ENCODE data around the gene FLAD1. TPM values are rescaled to one million over a fixed set of nuclear protein-coding genes. Genes with fewer than 3 reads are reported as not detected.

FLAD1 gene
- total RNA-seq, 2 donors from 2014 or later = 28.2 to 46.1 TPM

DNA sequence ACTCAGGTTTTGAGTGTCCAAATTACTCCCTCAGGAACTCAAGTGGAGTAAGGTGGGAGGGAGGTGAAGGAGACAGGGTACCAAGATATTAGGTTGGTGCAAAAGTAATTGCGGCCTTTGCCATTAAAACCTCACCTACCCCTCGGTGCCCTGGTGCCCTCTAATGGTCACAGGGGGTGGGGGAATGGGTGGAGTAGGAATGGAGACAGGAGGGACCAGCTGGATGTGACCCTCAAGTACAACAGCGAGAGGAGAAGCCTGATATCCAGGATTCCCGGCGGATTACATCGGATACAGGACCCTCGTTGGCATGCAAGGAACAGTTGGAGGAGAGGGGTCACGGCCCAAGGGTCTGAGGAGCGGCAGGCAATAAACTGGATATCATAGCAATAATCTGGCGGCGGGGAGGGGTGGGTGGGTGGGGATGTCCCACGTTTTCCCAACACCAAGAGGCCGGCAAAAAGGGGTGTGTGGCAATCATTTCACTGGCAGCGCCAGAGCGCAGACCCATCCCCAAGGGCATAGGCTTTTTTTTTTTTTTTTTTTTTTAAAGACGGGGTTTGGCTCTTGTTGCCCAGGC is 15.1 kb downstream of the FLAD1 start:
- peak overlapping the region in 1 of 2 donors; percentile 46 for H3K9ac ChIP-seq (ENCODE audit: low read depth in 2 of 2, low read length in 2 of 2)
- intact Hi-C loops (cut with DNase I) = no loop called here
- TF ChIP-seq, protein P1, sequence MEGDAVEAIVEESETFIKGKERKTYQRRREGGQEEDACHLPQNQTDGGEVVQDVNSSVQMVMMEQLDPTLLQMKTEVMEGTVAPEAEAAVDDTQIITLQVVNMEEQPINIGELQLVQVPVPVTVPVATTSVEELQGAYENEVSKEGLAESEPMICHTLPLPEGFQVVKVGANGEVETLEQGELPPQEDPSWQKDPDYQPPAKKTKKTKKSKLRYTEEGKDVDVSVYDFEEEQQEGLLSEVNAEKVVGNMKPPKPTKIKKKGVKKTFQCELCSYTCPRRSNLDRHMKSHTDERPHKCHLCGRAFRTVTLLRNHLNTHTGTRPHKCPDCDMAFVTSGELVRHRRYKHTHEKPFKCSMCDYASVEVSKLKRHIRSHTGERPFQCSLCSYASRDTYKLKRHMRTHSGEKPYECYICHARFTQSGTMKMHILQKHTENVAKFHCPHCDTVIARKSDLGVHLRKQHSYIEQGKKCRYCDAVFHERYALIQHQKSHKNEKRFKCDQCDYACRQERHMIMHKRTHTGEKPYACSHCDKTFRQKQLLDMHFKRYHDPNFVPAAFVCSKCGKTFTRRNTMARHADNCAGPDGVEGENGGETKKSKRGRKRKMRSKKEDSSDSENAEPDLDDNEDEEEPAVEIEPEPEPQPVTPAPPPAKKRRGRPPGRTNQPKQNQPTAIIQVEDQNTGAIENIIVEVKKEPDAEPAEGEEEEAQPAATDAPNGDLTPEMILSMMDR (IDR thresholded peaks at IDR 0.05) = no peak
- no peak for DNase-seq
- H3K4me1 ChIP-seq = peaks cover 7% of the 10 kb centered on the region
- H3K4me3 ChIP-seq = no peak overlapping the region
- H3K36me3 ChIP-seq = no peaks in the 10 kb centered on the region
- H3K27me3 ChIP-seq = no peaks in the 10 kb centered on the region
- H3K27ac ChIP-seq = no peak overlapping the region
- no peaks in the 10 kb centered on the region for H3K9me3 ChIP-seq

DNA sequence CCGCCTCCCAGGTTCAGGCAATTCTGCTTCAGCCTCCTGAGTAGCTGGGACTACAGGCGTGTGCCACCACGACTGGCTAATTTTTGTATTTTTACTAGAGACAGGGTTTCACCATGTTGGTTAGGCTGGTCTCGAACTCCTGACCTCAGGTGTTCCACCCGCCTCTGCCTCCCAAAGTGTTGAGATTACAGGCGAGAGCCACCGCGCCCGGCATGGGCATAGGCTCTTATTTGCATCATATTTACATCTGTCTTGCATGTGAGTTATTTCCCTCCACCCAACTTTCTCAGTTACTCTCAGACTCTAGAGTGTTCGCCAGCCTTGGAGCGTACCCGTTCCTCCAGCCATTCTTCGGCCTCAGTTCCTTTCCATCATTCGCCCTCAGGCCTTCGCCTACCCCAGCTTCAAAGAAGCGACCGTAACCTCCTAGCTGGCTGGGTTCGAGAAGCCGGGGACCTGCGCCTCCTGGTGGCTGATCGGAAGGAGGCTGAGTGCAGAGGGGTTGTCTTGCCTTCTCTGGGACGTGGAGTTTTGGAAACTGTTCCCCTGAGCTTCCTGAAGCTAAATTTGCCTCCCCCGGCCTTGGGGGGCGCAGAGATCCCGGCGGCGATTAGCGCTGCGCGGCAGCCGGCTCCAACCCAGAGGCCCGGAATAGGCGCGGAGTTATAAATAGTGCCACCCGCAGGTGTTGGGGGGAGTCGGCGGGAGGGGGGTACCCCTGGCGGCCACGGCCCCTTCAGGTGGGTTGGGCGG is 15.8 kb downstream of the FLAD1 start:
- TF ChIP-seq, protein P1 (IDR thresholded peaks at IDR 0.05) = peak; percentile 72
- H3K36me3 ChIP-seq = no peaks in the 10 kb centered on the region
- H3K27me3 ChIP-seq = no peaks in the 10 kb centered on the region
- no peaks in the 10 kb centered on the region for H3K9me3 ChIP-seq
- intact Hi-C loops (cut with DNase I) = no loop called here
- DNase-seq = peak; percentile 79
- peaks cover 7% of the 10 kb centered on the region for H3K4me1 ChIP-seq
- peak overlapping the region; percentile 83 for H3K4me3 ChIP-seq
- H3K9ac ChIP-seq (ENCODE audit: low read depth in 2 of 2, low read length in 2 of 2) = peak overlapping the region; percentile 53 to 74
- peak overlapping the region; percentile 95 for H3K27ac ChIP-seq

DNA sequence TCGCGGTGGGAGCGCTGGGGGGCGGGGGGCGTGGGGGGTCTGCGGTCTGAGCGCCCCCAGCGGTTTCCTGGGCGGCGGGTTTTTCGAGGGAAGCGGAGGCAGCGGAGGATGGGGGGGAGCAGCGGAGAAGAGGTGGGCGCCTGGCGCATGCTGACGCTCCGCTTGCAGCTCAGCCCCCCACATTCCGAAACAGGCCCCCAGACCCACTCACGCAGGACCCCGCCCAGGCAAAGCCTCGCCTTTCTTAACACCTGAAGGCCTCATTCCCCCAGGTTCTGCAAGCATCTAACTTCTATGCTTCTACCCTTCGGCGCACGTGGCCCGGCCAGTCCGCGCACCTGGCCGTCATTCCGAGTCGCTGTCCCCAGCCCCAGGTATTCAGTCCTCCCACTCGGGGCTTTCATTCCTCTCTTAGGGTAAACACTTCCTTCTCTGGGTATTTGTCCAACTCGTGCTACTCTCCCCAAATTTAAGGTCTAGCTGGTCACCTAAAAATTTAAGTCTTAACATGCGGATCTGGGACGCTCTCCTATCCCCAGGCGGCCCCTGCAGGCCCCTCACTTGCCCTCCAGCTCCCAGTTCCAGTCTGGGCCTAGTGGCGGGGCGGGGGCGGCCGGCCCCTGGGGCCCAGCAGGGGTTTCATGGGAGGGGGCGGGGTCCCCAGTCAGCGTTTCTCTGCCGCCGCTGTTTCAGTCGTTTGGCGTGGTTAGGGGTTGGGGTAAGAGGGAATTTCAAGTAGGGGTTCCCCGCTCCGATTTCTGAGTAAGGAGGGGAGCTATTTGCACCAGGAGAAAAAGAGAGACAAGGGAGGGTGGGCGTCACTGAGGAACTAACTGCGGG is 16.6 kb downstream of the FLAD1 start:
- H3K9me3 ChIP-seq = no peaks in the 10 kb centered on the region
- TF ChIP-seq, protein P1 (IDR thresholded peaks at IDR 0.05) = no peak
- peaks cover 8% of the 10 kb centered on the region for H3K4me1 ChIP-seq
- peak; percentile 66 for DNase-seq
- H3K27ac ChIP-seq = peak overlapping the region; percentile 95
- H3K4me3 ChIP-seq = peak overlapping the region; percentile 83
- no peaks in the 10 kb centered on the region for H3K27me3 ChIP-seq
- H3K36me3 ChIP-seq = no peaks in the 10 kb centered on the region
- peak overlapping the region; percentile 58 to 94 for H3K9ac ChIP-seq (ENCODE audit: low read depth in 2 of 2, low read length in 2 of 2)
- intact Hi-C loops (cut with DNase I) = no loop called here

DNA sequence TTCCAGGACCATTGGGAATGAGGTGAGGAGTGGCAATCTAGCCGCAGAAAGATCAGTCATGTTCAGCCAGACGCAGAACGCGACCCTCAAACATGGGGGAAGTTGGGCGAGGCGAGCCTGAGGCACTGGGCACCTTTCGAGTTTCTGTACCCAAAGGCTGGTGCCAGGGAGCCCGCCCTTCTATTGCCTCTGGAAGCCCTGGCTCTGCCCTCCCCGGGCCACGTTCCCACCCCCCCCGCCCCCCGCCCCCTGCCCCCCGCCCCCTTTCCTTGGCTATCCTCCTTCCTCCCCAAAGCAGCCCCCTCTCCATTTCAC is 17.2 kb downstream of the FLAD1 start:
- Histone ChIP-seq H3K9ac (ENCODE audit: low read depth in 2 of 2, low read length in 2 of 2) (peak overlapping the region; percentile 92 to 94), H3K27ac (peak overlapping the region; percentile 95), H3K4me3 (peak overlapping the region; percentile 83), H3K27me3 (no peaks in the 10 kb centered on the region), H3K36me3 (no peaks in the 10 kb centered on the region), H3K9me3 (no peaks in the 10 kb centered on the region), H3K4me1 (peaks cover 14% of the 10 kb centered on the region)
- TF ChIP-seq, protein P1 (IDR thresholded peaks at IDR 0.05) = no peak
- intact Hi-C loops (cut with DNase I) = no loop called here
- peak; percentile 63 for DNase-seq

DNA sequence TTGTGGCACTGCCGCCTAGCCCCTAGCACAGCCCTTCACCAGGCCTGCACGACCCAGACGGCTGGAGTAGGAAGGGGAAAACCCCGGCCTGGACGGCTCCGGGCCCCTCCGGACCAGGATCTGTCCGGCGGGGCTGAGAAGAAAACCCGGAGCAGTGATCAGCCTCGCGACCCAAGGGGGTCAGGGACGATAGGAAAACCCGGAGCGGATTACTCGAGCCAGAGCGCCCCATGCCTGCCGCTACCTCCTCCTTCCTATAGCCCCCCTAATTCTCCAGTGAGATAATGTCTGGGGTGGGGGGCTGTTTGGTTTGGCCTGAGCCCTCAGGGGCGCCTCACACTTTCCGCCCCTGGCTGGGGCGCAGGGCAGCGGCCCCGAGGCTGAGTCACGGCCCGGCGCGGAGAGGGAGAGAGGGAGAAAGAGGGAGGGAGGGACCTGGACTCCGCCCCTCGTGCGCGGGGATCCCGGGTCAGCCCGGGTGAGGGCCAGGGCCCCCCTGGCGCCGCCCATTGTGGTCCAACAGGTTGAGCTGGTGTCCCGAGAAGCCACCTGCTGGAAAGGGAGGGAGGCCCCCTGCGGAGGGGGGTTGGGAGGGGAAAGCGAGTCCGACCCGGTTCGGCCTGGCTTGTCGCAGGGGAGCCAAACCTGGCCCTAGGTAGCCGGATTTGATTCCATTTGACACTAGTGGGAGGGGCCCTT is 17.7 kb downstream of the FLAD1 start:
- Histone ChIP-seq H3K27ac (peak overlapping the region; percentile 95), H3K9ac (ENCODE audit: low read depth in 2 of 2, low read length in 2 of 2) (peak overlapping the region; percentile 87 to 92), H3K36me3 (no peaks in the 10 kb centered on the region), H3K9me3 (no peaks in the 10 kb centered on the region), H3K27me3 (no peaks in the 10 kb centered on the region), H3K4me3 (peak overlapping the region; percentile 83), H3K4me1 (peaks cover 17% of the 10 kb centered on the region)
- peak; percentile 98 for DNase-seq
- intact Hi-C loops (cut with DNase I) = no loop called here
- TF ChIP-seq, protein P1 (IDR thresholded peaks at IDR 0.05) = no peak
